ENCODE measurements around the gene IQCM. TPM values are rescaled to one million over a fixed set of nuclear protein-coding genes. Genes with fewer than 3 reads are reported as not detected.

The IQCM gene
- polyA plus RNA-seq (2012; ENCODE audit: missing spikeins) = not detected

GRCh38 chr4:149815743-149816142, at the start of gene IQCM:
Gene IQCM (minus strand): TSS chr4:149815843. CDS start chr4:149742691, 73,152 bp downstream.
- DNase-seq (ENCODE audit: insufficient read length) (no peak), FAIRE-seq (no peak)
- TF ChIP-seq POLR2AphosphoS5 (IDR thresholded peaks at IDR 0.05; ENCODE audit: low read depth, low read length) (no peak), TAF1 (IDR thresholded peaks at IDR 0.05; ENCODE audit: borderline replicate concordance, low read depth, low read length) (no peak), POLR2A (IDR thresholded peaks at IDR 0.05; ENCODE audit: low read depth, low read length) (no peak)

DNA sequence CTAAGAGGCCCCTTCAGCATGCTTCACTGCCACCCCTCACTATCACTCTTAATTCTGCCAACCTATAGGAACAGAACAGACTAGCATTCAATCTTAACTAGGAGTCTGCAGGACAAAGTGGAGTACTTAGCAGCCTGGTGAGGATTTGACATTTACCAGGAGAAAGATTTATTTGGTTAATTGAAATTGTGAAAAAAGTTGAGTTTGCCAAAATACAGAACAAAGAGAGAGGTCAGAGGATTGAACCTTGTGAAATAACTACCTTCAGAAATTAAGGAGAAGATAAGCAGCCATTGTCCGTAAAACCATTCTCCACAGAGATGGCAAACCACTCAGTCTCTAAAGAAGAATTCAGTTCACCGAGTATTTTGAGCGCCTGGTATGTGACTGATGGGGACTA, 41.8 kb upstream of the IQCM start:
- TF ChIP-seq POLR2A (IDR thresholded peaks at IDR 0.05; ENCODE audit: low read depth, low read length) (no peak), TAF1 (IDR thresholded peaks at IDR 0.05; ENCODE audit: borderline replicate concordance, low read depth, low read length) (no peak), POLR2AphosphoS5 (IDR thresholded peaks at IDR 0.05; ENCODE audit: low read depth, low read length) (no peak)
- FAIRE-seq = no peak
- DNase-seq (ENCODE audit: insufficient read length) = no peak

- DNase-seq (ENCODE audit: insufficient read length) (no peak), FAIRE-seq (no peak)
- no peak for TF ChIP-seq POLR2A (IDR thresholded peaks at IDR 0.05; ENCODE audit: low read depth, low read length)
- TF ChIP-seq TAF1 (IDR thresholded peaks at IDR 0.05; ENCODE audit: borderline replicate concordance, low read depth, low read length) = no peak
- TF ChIP-seq POLR2AphosphoS5 (IDR thresholded peaks at IDR 0.05; ENCODE audit: low read depth, low read length) = no peak
Measured at GRCh38 chr4:149845743-149846142, 30.1 kb upstream of the IQCM start.

- DNase-seq (ENCODE audit: insufficient read length) = no peak
- no peak for TF ChIP-seq POLR2A (IDR thresholded peaks at IDR 0.05; ENCODE audit: low read depth, low read length)
- no peak for TF ChIP-seq POLR2AphosphoS5 (IDR thresholded peaks at IDR 0.05; ENCODE audit: low read depth, low read length)
- no peak for TF ChIP-seq TAF1 (IDR thresholded peaks at IDR 0.05; ENCODE audit: borderline replicate concordance, low read depth, low read length)
- no peak for FAIRE-seq
Measured at GRCh38 chr4:149841686-149842085, 26.0 kb upstream of the IQCM start.

GRCh38 chr4:149838036-149838435, 22.4 kb upstream of the IQCM start:
- DNase-seq (ENCODE audit: insufficient read length) (no peak), FAIRE-seq (no peak)
- no peak for TF ChIP-seq POLR2A (IDR thresholded peaks at IDR 0.05; ENCODE audit: low read depth, low read length)
- TF ChIP-seq TAF1 (IDR thresholded peaks at IDR 0.05; ENCODE audit: borderline replicate concordance, low read depth, low read length) = no peak
- no peak for TF ChIP-seq POLR2AphosphoS5 (IDR thresholded peaks at IDR 0.05; ENCODE audit: low read depth, low read length)

- no peak for DNase-seq (ENCODE audit: insufficient read length)
- no peak for FAIRE-seq
- TF ChIP-seq POLR2AphosphoS5 (IDR thresholded peaks at IDR 0.05; ENCODE audit: low read depth, low read length) (no peak), POLR2A (IDR thresholded peaks at IDR 0.05; ENCODE audit: low read depth, low read length) (no peak), TAF1 (IDR thresholded peaks at IDR 0.05; ENCODE audit: borderline replicate concordance, low read depth, low read length) (no peak)
Measured at GRCh38 chr4:149836546-149836945, 20.9 kb upstream of the IQCM start.

DNA sequence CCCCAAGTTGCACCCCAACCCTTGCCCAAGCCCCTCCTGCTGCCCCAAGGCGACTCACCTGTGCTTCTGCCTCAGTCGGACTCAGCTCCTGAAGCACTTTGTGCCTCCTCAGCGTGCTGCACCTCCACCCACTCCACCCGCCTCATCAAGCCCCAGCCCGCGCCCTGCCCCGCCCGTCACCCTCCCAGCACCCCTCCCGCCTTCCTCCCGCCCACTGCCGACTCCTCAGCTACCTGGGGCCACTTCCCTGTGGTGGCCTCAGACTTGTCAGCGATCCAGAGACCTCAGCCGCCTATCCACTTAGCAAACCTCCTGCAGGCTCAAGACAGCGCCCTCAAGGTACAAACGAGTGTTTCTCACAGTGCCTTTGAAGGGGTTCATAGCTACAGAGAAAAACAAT, 19.6 kb upstream of the IQCM start:
- no peak for DNase-seq (ENCODE audit: insufficient read length)
- no peak for TF ChIP-seq TAF1 (IDR thresholded peaks at IDR 0.05; ENCODE audit: borderline replicate concordance, low read depth, low read length)
- no peak for TF ChIP-seq POLR2A (IDR thresholded peaks at IDR 0.05; ENCODE audit: low read depth, low read length)
- no peak for TF ChIP-seq POLR2AphosphoS5 (IDR thresholded peaks at IDR 0.05; ENCODE audit: low read depth, low read length)
- no peak for FAIRE-seq

DNA sequence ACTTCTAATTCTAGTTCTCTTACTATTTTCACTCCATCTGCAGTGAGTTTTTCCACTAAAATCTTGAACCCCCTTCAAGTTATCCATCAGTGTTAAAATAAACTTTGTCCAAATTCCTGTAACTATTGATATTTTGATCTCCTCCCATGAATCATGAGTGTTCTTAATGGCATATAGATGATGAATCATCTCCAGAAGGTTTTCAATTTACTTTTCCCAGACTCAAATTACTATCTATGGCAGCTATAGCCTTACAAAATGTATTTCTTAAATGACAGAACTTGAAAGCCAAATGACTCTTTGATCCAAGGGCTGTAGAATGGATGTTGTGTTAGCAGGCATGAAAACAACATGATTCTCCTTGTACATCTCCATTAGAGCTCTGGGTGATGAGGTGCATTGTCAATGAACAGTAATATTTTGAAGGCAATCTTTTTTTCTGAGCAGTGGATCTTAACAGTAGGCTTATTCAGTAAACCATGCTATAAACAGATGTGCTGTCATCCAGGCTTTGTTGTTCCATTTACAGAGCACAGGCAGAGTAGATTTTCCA, 16.1 kb upstream of the IQCM start:
- FAIRE-seq = no peak
- no peak for DNase-seq (ENCODE audit: insufficient read length)

GRCh38 chr4:149830823-149831222, 15.2 kb upstream of the IQCM start:
- FAIRE-seq = no peak

More for the DNA sequence above, 16.1 kb upstream of the IQCM start:
- TF ChIP-seq POLR2A (IDR thresholded peaks at IDR 0.05; ENCODE audit: low read depth, low read length) (no peak), TAF1 (IDR thresholded peaks at IDR 0.05; ENCODE audit: borderline replicate concordance, low read depth, low read length) (no peak), POLR2AphosphoS5 (IDR thresholded peaks at IDR 0.05; ENCODE audit: low read depth, low read length) (no peak)

GRCh38 chr4:149825336-149825735, 9.7 kb upstream of the IQCM start:
- TF ChIP-seq TAF1 (IDR thresholded peaks at IDR 0.05; ENCODE audit: borderline replicate concordance, low read depth, low read length) (no peak), POLR2A (IDR thresholded peaks at IDR 0.05; ENCODE audit: low read depth, low read length) (no peak), POLR2AphosphoS5 (IDR thresholded peaks at IDR 0.05; ENCODE audit: low read depth, low read length) (no peak)
- DNase-seq (ENCODE audit: insufficient read length) (no peak), FAIRE-seq (no peak)

More at GRCh38 chr4:149830823-149831222, 15.2 kb upstream of the IQCM start:
- TF ChIP-seq POLR2AphosphoS5 (IDR thresholded peaks at IDR 0.05; ENCODE audit: low read depth, low read length) = no peak
- no peak for TF ChIP-seq POLR2A (IDR thresholded peaks at IDR 0.05; ENCODE audit: low read depth, low read length)
- no peak for TF ChIP-seq TAF1 (IDR thresholded peaks at IDR 0.05; ENCODE audit: borderline replicate concordance, low read depth, low read length)
- no peak for DNase-seq (ENCODE audit: insufficient read length)

DNA sequence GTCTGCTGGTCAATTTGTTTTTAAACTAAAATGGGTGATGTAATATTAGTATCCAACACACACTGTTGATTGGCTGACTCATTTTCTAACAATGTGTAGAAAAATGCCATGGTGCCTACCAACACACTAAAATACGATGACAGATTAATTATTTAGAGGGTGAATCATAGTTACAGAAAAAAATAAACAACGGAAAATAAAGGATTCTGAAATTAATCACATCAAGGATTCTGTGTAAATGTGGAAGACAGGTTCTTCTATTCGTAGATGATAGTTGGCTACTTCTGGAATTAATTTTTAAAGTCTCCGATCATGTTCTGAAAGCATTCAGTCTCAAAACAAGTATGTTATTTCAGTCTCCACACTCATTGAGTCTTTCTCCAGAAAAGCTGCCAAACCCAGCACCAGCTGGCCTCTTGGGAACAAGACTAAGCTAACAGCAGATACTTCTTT, 8.2 kb upstream of the IQCM start:
- no peak for DNase-seq (ENCODE audit: insufficient read length)
- TF ChIP-seq POLR2A (IDR thresholded peaks at IDR 0.05; ENCODE audit: low read depth, low read length) (no peak), POLR2AphosphoS5 (IDR thresholded peaks at IDR 0.05; ENCODE audit: low read depth, low read length) (no peak), TAF1 (IDR thresholded peaks at IDR 0.05; ENCODE audit: borderline replicate concordance, low read depth, low read length) (no peak)
- no peak for FAIRE-seq

DNA sequence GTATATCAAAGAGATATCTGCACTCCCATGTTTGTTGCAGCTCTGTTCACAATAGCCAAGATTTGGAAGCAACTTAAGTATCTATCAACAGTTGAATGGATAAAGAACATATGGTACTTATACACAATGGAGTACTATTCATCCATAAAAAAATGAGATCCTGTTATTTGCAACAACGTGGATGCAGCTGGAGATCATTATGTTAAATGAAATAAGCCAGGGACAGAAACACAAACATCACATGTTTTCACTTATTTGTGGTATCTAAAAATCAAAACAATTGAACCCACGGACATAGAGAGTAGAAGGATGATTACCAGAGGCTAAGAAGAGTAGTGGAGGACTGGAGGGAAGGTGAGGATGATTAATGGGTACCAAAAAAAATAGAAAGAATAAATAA, 14.2 kb downstream of the IQCM start:
- FAIRE-seq (no peak), DNase-seq (ENCODE audit: insufficient read length) (no peak)
- TF ChIP-seq POLR2A (IDR thresholded peaks at IDR 0.05; ENCODE audit: low read depth, low read length) (no peak), POLR2AphosphoS5 (IDR thresholded peaks at IDR 0.05; ENCODE audit: low read depth, low read length) (no peak), TAF1 (IDR thresholded peaks at IDR 0.05; ENCODE audit: borderline replicate concordance, low read depth, low read length) (no peak)
